Neural progenitor cell (in vitro differentiated cells): ENCODE results near the gene IQUB.

Experiments used
- CTCF ChIP-seq: fragments of 200-600 bp; sonication (generic); IDR thresholded peaks from 2 replicates; pipeline ENCODE4 v1.5.1; 2017; ENCODE audit warnings: antibody characterized with exemption, mild to moderate bottlenecking
- EZH2 ChIP-seq: fragments of 200-600 bp; sonication (generic); IDR thresholded peaks from 2 replicates; pipeline ENCODE4 v1.6.1; 2017; ENCODE audit warnings: antibody characterized with exemption, mild to moderate bottlenecking, moderate library complexity
- EZH2phosphoT487 ChIP-seq: fragments of 200-600 bp; sonication (generic); IDR thresholded peaks from 2 replicates; pipeline ENCODE4 v1.6.1; 2017; ENCODE audit warnings: antibody characterized with exemption

DNA sequence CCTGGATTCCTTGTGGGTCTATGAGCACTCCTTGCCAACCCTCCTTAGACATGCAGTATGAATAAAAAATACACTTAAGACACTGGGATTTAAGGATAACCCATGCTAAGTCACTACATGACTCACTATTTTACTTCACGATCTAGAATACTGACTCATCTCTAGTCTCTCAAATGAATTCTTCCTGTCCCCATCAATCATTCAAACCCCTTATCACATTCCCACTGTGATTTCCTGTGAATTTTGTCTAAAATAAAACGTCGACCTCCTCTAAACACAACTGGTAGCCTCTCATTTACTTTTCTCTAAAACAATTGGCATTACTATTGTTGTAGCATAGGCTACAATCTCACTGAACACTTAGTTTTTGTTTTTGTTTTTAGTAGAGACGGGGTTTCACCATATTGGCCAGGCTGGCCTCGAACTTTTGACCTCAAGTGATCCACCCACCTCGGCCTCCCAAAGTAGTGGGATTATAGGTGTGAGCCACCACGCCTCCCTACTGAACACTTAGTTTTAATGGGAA, 3.9 kb upstream of the IQUB start:
- no peak for TF ChIP-seq CTCF
- TF ChIP-seq EZH2: no peak
- no peak for TF ChIP-seq EZH2phosphoT487
